Measurements from ENCODE around the gene BBS5. TPM values are rescaled to one million over a fixed set of nuclear protein-coding genes. Genes with fewer than 3 reads are reported as not detected.
"Not testable (repeated sequence)": the region's sequence is repeated elsewhere in the genome, so short reads cannot be mapped to it uniquely, and the experiment has no call there.

The BBS5 gene
- polyA plus RNA-seq, 1 donor from 2014 or later = 9.1 TPM

- Histone ChIP-seq H3K4me3 (ENCODE audit: low read length) (no peak overlapping the region), H3K9me3 (ENCODE audit: low read length) (no peaks in the 10 kb centered on the region), H3K9me2 (ENCODE audit: insufficient read depth, low read length) (no peaks in the 10 kb centered on the region), H3K36me3 (ENCODE audit: insufficient read depth, low read length) (peaks cover 3% of the 10 kb centered on the region), H3F3A (ENCODE audit: insufficient read depth, low read length, poor library complexity, severe bottlenecking) (no peaks in the 10 kb centered on the region), H3K27ac (ENCODE audit: low read length) (no peak overlapping the region), H3K79me2 (replicated peaks; ENCODE audit: insufficient read depth, low read length) (no peaks in the 10 kb centered on the region), H3K4me2 (ENCODE audit: low read length) (no peak overlapping the region), H3K9ac (ENCODE audit: low read length) (no peak overlapping the region), H2AFZ (ENCODE audit: low read depth, low read length) (no peak overlapping the region), H4K20me1 (ENCODE audit: insufficient read depth) (no peaks in the 10 kb centered on the region), H3K27me3 (ENCODE audit: insufficient read depth, low read depth, low read length) (no peaks in the 10 kb centered on the region)
- TF ChIP-seq TAF1 (IDR thresholded peaks at IDR 0.05; ENCODE audit: low read depth) (no peak), MXI1 (conservative IDR thresholded peaks at IDR 0.05; ENCODE audit: poor library complexity, severe bottlenecking) (no peak), CTCF (IDR thresholded peaks at IDR 0.05; ENCODE audit: poor library complexity, severe bottlenecking) (peak; percentile 52), RAD21 (conservative IDR thresholded peaks at IDR 0.05) (no peak), EZH2 (IDR thresholded peaks at IDR 0.05; ENCODE audit: borderline replicate concordance, insufficient read depth, low read length, poor library complexity, severe bottlenecking) (no peak), REST (IDR thresholded peaks at IDR 0.05; ENCODE audit: borderline replicate concordance) (no peak), SMC3 (conservative IDR thresholded peaks at IDR 0.05; ENCODE audit: poor library complexity) (peak; percentile 38), EP300 (conservative IDR thresholded peaks at IDR 0.05; ENCODE audit: poor library complexity, severe bottlenecking) (no peak), POLR2AphosphoS5 (IDR thresholded peaks at IDR 0.05) (no peak)
These were observed 49.0 kb downstream of the BBS5 start for GRCh38 chr2:169528271-169528701.

GRCh38 chr2:169539460-169539859 lies 60.2 kb downstream of the BBS5 start:
- H3K9me3 ChIP-seq (ENCODE audit: low read length); H3K27me3 ChIP-seq (ENCODE audit: insufficient read depth, low read depth, low read length); H4K20me1 ChIP-seq (ENCODE audit: insufficient read depth); H3K4me3 ChIP-seq (ENCODE audit: low read length); H3F3A ChIP-seq (ENCODE audit: insufficient read depth, low read length, poor library complexity, severe bottlenecking); H2AFZ ChIP-seq (ENCODE audit: low read depth, low read length); H3K27ac ChIP-seq (ENCODE audit: low read length); H3K36me3 ChIP-seq (ENCODE audit: insufficient read depth, low read length); H3K9me2 ChIP-seq (ENCODE audit: insufficient read depth, low read length); H3K79me2 ChIP-seq (replicated peaks; ENCODE audit: insufficient read depth, low read length); H3K9ac ChIP-seq (ENCODE audit: low read length); H3K4me2 ChIP-seq (ENCODE audit: low read length): not testable (repeated sequence)

- Histone ChIP-seq H3K36me3 (ENCODE audit: insufficient read depth, low read length) (no peaks in the 10 kb centered on the region), H3K9me2 (ENCODE audit: insufficient read depth, low read length) (no peaks in the 10 kb centered on the region), H3K9me3 (ENCODE audit: low read length) (no peaks in the 10 kb centered on the region), H3K27ac (ENCODE audit: low read length) (no peak overlapping the region), H3F3A (ENCODE audit: insufficient read depth, low read length, poor library complexity, severe bottlenecking) (no peaks in the 10 kb centered on the region), H4K20me1 (ENCODE audit: insufficient read depth) (no peaks in the 10 kb centered on the region), H2AFZ (ENCODE audit: low read depth, low read length) (no peak overlapping the region), H3K4me3 (ENCODE audit: low read length) (no peak overlapping the region), H3K9ac (ENCODE audit: low read length) (no peak overlapping the region), H3K27me3 (ENCODE audit: insufficient read depth, low read depth, low read length) (no peaks in the 10 kb centered on the region), H3K79me2 (replicated peaks; ENCODE audit: insufficient read depth, low read length) (no peaks in the 10 kb centered on the region), H3K4me2 (ENCODE audit: low read length) (no peak overlapping the region)
- TF ChIP-seq POLR2AphosphoS5 (IDR thresholded peaks at IDR 0.05) (no peak), CTCF (IDR thresholded peaks at IDR 0.05; ENCODE audit: poor library complexity, severe bottlenecking) (no peak), SMC3 (conservative IDR thresholded peaks at IDR 0.05; ENCODE audit: poor library complexity) (no peak), MXI1 (conservative IDR thresholded peaks at IDR 0.05; ENCODE audit: poor library complexity, severe bottlenecking) (no peak), REST (IDR thresholded peaks at IDR 0.05; ENCODE audit: borderline replicate concordance) (no peak), EP300 (conservative IDR thresholded peaks at IDR 0.05; ENCODE audit: poor library complexity, severe bottlenecking) (no peak)
These were observed 60.9 kb downstream of the BBS5 start for GRCh38 chr2:169540146-169540545.

All from neural cell (in vitro differentiated cells).